ENCODE results near the gene TRAF3.

The TRAF3 gene

DNA sequence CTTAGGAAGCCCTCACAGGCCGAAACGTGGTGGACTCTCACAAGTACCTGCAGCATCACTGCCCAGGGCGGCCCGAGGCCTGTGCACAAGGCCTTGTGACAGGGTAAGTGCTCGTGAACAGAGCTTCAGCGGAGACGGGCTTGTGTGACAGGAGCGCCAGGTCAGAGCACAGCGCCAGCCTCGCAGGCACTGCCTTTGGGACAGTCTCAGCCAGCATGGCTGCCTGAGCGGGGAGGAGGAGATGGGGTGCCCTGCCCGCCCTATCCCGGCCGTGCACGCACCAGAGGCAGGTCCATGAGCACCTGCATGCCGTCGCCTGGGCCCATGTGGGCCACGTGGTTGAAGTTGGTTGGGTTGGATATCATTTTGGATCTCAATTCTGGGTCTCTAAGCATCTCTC lies 162.1 kb downstream of the TRAF3 start:
- DNase-seq (ENCODE audit: low spot score): no peak

DNA sequence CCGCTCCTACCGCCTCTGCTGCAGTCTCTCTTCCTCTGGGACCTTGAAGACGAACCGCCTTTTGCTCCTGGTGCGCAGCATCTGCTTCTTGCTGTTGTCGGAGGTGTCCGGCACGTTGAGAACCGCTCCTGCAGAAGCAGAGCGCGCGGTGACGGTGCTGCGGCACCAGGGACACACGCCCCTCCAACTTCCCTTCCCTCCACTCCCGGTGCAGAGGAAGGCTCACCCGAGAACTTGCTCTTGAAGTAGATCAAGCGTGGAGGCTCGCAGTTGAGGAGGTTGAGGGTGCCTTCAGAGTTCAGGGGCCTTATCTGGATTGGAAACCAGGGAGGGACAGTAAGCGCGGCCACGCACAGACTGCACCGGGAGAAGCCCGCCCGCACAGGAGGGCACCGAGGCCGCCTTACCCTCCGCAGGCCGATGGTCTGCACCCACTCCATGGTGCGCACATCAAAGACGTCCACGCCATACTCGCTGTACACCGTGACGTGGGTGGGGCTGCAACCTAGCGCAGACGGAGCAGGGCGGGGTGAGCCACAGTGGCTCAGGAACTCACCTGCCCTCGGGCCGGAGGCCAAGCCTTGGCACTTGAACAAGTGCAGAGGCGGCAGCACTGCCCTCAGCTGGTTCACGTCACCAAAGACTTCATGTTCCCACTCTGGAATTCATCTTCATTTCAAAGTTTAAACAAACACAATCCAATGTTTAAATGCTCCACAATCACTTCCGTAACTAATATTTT lies 162.7 kb downstream of the TRAF3 start:
- no peak for DNase-seq (ENCODE audit: low spot score)

DNA sequence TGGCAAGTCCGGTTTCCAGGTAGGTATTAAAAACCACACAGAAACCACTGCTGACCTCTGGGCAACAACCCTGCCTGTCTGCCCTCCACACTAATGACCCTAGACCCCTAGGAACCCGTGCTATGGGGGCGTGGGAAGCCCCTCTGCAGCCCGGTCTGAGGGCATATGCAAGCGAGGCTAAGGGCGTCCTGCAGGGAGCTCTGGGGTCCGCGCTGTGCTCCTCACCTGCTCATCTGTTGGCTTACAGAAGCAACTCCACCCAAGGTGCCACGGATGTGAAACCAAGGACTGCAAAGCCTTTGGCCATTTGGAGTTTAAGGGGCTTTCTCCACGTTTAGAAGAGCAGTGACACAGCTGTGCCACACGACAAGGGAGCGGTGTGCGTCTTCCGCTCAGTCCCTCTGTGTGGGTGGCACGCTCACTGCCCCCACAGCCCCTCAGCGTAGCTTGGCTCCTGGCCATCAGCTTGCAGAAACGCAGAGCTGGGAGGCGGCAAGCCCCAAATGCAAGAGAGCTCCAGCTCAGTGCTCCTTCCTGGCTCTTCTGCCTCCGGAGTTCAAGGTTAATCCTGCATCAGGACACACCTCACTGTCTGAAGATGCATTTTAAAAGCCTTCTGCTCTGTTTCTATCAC lies 163.6 kb downstream of the TRAF3 start:
- DNase-seq (ENCODE audit: low spot score): no peak

DNA sequence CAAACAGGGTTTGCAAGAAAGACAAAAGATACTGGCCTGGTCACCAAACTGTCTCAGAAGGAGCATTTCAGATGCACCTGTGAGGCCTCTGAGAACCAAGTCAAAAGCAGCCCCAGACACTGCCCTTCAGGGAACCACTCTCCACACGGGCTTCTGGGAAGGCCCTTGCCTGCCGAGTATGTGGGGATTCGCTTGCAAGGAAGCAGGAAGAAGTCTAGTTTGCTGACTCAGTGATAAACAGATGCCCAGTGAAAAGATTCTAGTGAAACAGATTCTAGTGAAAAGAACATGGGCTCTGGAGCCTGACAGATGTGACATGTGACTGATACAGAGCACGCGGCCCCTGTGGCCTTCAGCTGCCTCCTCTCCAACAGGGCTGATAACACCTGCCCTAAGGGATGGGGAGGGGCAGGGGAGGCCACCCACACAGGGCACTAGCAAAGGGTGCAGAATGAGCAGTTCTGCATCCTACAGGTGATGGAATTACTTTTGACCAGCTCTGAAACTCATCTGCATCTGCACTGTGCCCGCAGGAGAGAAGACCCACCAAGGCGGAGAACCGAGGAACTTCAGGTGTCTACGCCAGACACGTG lies 164.3 kb downstream of the TRAF3 start:
- no peak for DNase-seq (ENCODE audit: low spot score)

DNA sequence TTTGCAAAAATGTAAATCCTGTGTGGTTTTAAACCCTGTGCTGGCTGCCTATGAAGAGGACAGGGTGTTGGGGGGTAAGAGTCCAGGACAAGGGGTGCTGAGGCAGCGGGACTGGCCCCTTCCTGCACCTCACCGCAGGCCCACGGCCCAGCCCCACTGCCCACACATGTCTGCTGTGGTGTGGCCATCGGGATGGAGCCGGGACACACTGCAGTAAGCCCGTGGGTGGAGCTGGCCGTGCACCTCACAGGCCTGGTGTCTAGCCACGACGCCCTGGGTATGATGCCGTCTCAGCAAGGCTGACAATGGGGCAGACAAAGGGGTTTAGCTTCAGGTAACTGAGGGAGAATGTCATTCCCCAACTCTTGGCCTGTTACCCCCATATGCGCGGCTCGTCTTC lies 164.8 kb downstream of the TRAF3 start:
- no peak for DNase-seq (ENCODE audit: low spot score)

DNA sequence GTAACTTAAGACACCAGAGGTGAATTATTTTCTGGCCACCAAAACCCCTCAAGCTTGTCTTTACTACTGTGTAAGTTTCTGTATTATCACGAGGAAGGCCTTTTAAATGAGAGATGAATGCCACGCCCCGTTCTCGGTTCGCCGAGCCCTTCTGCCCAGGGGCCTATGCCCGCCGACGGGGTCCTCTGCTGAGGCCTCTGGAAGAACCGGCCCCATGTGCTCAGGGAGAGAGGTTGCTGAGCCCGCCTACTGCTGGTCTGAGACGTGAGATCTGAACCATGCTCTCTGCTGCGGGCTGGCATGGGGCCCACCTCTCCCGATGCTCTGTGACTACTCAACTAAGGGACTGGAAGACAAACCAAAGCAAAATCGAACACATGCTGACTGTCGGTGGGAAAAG lies 166.2 kb downstream of the TRAF3 start:
- DNase-seq (ENCODE audit: low spot score): no peak

DNA sequence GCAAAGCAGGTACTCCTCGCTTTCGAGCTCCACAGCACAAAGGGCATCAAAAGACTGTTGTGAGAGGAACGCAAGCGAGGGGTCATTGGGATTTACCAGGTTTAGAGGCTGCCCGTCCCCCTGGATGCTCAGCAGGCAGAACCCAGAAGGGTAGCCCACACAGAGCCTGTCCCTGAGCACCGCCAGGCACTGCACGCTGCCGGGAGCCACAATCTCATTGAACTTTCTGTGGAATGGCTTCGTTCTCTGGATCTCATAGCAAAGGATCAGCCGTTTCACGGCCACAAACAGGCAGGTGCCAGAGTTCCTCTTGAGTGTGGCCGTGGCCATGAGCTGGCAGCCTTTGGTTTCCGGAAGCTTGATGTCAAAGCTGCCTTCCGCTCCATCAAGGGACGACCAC lies 166.7 kb downstream of the TRAF3 start:
- DNase-seq (ENCODE audit: low spot score): no peak

DNA sequence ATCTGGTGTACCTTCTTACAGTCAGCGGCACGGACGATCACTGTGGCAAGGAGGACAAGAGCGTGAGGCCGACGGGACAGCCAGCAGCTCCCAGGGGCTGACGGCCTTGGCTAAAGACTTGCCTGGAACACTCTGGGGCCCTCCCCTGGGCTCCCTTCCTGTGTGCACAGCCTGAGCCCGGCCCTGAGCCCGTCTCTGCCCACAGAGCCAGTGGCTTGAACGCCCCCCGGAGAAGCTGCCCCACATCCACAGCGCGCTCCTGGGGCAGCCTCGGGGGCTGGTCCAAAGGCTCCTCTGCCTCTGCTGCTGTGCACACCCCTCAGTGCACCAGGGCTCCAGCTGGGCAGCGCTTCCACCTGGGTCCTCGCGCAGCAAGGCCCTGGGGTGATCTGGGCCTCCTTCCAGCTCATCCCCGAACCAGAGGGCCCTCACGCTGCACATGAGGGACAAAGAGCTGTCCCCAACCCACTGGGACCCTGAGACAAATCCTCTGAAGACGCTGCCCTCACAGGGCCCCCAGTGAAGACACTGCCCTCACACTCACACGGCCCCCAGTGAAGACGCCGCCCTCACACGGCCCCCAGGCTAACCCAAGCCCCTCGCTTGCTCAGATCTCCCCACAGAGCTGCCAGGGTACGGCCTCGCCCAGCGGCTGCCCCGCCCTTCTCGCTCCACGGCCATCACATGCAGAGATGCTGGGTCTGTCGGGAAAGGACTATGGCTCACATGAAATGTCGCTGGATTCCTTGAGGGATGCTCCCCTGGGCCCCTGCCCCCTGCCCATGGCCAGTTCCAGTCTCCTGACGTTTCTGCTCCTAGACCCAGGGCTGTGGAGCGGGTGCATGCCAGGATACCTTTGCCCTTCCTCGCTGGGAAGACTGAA lies 167.4 kb downstream of the TRAF3 start:
- no peak for DNase-seq (ENCODE audit: low spot score)

DNA sequence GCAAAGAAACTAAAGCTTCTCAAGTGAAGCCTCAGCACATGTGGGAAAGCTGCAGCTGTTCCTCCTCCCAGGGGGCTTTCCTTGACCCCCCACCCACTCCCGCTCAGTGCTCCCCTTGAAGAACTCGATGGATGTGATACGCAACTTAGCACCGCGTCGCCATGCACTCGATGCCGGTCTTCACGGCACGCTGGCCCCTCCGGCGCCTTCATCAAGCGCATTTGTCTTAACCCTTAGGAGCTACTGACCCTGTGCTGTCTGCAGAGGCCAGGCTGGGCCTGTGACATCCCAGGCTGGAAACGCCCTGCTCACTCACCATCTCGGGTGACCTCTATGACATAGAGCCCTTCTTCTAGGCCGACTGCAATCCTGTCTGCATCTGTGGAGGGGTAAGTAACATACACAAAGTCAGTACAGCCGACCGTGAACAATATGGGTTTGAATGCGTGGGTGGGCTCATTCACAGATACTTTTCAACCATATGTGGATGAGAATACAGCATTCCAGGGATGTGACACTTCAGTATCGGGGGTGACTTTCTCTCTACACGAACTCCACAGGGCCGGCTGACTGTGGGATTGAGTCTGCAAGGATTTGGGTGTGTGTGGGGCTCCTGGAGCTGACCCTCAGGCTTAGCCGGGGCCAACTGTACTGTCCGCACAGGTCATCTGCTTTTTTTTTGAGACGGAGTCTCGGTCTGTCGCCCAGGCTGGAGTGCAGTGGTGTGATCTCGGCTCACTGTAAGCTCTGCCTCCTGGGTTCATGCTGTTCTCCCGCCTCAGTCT lies 168.3 kb downstream of the TRAF3 start:
- DNase-seq (ENCODE audit: low spot score): no peak

DNA sequence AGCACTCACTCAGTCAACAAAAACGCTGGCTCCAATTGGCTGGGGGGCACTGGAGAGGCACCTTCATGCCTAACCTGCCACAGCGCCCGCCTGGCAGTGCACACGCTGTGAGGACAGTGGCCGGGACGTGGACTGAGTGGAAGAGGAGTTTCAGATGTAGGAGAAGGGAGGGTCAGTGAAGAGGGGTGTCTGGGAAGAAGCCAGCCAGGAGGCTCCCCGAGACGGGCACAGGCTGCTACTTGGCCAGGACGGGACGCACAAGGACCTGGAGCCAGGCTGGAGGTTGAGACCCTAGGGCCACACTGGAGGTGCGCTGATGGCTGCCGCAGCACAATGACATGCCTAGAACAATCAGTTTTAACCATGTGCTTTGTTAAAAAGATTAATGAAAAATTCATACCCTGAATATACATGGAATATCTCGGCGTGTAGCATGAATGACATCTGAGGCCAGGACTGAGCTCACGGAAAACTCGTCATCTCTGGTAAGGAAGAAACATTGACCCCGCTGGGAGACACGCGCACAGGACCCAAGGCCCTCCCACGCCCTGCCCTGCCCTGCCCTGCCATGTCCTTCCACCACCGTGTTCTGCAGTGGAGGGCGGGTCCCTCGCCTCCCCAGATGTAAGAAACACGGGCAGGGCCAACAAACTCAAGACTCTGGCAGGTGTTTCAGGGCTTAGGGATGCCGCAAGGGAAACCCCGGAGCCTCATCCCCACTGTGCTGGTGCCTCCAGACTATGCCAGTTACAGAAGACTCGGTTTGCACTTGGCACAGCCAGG lies 170.3 kb downstream of the TRAF3 start:
- no peak for DNase-seq (ENCODE audit: low spot score)

DNA sequence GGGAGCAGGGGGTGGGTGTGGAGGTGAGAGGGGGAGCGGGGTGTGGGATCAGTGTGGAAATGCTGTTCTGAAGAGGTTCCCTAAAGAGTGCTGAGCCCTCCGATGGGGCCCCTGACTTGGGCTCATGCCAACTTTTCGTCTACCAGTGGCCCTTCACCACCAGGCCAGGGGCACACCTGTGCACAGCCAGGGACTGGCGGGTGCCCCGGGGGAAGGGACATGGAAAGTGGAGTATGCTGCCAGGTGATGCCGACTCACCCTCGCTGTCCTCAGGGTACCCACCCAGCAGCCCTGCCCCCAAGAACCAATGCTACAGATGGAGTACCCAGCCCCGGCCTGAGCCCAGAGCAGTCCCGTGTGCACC lies 171.4 kb downstream of the TRAF3 start:
- DNase-seq (ENCODE audit: low spot score): no peak

DNA sequence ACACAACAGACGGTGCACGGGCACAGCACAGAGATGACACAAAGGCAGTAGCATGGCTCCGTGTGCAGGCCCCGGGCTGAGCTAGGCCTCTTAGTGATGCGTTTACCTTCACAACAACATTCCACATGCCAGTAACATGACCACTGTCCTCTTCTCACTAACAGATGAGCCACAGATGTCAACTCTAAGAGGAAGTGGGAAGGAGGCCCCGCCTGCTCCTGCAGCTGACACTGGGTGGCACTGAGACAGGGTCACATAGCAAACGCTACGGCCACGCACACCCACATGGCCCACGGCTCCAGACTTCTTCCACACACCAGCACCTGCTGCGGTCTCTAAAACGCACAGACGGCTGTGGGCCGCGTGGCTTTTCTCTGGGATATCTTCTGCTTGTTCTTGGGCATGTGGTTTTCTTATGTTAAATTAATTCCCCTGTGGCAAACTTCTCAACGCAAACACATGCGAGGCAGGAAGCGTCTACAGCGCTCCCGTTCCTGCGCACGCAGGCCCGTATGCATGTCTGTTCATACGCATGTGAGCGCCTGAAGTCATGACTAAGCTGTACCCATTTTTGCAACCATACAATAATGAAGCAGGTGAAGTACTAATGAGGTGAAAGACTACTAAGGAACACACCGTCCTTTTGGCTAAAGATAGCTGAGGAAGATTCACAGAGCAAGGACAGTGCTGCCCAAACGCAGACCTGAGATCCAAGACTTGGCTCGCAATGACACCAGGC lies 172.0 kb downstream of the TRAF3 start:
- no peak for DNase-seq (ENCODE audit: low spot score)

DNA sequence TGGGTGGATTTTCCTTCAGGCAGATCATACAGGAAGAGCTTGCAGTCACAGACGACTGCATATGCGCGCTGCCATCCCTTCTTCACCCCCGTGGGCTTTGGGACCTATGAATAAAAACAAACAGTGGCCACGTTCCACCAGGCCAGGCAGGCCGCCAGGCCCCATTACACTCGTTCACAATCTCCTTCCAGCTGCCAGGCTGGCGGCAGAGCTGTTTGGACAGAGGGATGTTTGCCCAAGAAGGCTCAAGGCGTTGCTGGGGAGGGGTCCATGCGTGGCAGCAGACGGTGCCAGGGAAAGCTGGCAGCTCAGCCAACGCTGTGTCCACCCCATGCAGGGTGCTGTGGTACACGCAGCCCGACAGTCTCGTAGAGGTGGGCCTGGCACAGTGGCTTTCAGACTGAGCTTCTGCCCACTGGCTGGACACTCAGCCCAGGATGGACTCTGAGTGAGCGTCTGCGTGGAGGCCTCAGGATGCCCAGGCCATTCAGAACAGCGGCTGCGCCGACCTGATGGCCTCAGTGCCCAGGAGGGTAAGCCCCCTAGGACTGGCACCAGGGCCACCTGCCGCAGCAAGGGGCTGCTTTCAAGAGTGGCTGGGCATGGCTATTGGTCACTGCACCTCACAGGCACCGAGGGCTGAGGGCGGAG lies 172.7 kb downstream of the TRAF3 start:
- DNase-seq (ENCODE audit: low spot score): no peak

DNA sequence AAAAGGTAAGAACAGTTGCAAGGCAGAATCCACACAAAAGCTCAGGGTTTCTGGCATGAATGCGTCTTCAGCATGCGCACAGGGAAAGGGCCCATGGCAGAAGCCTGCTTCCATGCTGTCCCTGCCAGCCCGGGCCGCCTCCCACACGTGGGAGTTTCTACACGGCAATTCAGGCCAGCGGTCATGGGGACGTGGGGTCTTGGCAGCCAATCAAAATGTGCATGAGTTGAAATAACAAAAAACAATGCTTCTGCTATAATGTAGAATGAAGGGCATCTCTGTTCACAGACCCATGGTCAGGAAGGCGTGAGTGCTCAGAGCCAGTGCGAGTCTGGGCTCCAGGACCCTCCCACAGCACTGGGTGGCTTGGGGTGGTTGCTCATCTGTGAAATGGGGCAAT lies 173.8 kb downstream of the TRAF3 start:
- DNase-seq (ENCODE audit: low spot score): no peak

DNA sequence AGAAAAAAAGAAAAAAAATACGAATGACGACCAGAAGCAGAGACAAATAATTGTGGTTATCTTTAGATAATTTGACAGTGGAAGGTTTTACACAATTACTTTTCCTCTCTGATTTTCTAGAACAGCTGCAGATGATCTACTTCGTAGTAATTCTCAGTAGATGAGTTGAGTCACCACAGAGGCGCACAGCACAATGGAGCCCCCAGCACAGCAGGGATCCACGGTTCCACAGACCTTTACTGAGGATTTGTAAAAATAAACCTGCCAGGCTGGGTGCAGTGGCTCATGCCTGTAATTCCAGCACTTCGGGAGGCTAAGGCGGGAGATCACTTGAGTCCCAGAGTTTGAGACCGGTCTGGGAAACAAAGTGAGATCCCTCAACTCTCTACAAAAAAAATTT lies 174.6 kb downstream of the TRAF3 start:
- DNase-seq (ENCODE audit: low spot score): no peak

DNA sequence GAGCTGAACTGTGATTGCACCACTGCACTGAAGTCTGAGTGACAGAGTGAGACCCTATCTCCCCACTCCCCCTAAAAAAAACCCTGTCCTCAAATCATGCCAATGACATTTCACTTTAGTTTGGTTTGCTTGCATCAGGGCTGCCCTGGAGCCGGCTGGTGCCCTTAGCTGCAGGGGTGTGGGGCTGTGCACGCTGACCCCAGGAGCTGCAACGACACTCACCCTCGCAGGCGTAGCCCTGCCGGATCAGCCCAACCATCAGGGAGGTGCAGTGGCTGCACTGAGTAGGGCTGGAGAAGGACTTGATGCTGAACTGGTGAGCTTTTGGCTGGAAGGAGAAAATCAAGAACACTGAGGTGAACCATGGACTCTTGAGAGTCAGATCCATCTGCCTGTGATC lies 175.0 kb downstream of the TRAF3 start:
- DNase-seq (ENCODE audit: low spot score): no peak

DNA sequence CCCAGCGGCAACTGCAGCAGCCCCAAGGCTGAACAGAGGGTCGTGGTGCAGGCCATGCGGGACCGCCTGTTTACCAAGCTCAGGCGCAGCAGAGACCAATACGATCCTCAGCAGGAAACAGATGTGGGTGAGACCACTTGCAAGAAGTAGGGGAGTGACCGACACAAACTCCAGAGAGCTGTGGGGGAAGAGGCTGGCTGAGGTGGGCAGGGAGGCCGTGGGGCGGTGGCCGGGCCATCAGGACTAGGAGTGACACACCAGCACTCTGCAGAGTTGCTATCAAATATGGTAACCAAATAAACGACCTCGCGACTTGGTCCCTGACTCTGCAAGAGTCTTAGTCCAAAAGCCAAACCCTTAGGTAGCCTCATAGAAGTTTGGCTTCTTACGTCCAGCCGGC lies 175.9 kb downstream of the TRAF3 start:
- DNase-seq (ENCODE audit: low spot score): no peak

DNA sequence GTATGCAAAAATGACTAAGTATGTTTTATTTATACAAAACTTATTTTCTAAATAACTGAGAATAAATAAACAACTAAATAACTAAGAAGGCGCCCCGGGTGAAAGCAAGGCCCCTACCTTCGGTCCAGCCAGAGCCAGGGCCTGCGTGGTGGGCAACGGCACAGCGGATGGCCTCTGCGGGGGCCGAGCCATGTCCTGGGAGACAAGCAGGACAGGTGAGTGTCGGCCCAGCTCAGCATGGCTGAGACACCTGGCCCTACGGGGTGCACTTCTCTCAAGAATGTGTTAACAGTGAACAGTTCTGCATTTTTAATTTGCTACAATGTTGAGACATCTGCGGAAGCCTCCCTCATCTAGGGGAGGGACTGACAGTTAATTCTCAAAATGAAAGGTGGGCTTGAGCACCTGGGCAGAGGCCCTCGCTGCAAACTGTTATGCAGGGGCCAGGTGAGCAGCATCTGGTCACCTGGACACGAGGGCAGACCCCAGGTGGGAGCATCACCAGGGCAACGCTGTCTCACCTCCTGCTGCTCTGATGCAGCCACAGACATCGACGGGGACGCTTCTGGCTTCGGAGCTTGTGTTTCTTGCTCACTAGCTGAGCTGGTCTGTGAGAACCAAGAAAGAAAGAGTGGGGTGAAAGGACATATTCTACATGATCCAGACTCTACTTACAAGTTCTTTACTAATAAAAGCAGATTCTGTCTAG lies 177.0 kb downstream of the TRAF3 start:
- DNase-seq (ENCODE audit: low spot score): no peak

Data from ecto neural progenitor cell (in vitro differentiated cells).